Memory B cell (primary cell): ENCODE results near the gene CYTH3.
"Not testable (repeated sequence)": the region's sequence is repeated elsewhere in the genome, so short reads cannot be mapped to it uniquely, and the experiment has no call there.

ENCODE experiments used
- ATAC-seq: fragments of 150-1000 bp; cut with Tn5 transposase; 2 replicates; pipeline ENCODE4 v1.10.0; 2021; ENCODE audit warnings: low read depth, mild to moderate bottlenecking, moderate library complexity
- DNase-seq, 2 donors: peaks; one replicate each; pipeline ENCODE4 v3.0.0; 2022; ENCODE audit warnings: low spot score in 2 of 2
- H3K27ac Mint-ChIP-seq: one replicate; pipeline ENCODE4 v1.8.0; 2022; ENCODE audit warnings: mild to moderate bottlenecking, moderate library complexity, mixed read lengths
- H3K27me3 Mint-ChIP-seq: one replicate; pipeline ENCODE4 v1.8.0; 2022; ENCODE audit warnings: mixed read lengths
- H3K36me3 Mint-ChIP-seq: one replicate; pipeline ENCODE4 v1.8.0; 2022; ENCODE audit warnings: mild to moderate bottlenecking, mixed read lengths
- H3K4me1 Mint-ChIP-seq: one replicate; pipeline ENCODE4 v1.8.0; 2022; ENCODE audit warnings: mixed read lengths
- H3K4me3 Mint-ChIP-seq: one replicate; pipeline ENCODE4 v1.8.0; 2022; ENCODE audit warnings: mild to moderate bottlenecking, moderate library complexity, mixed read lengths
- H3K9me3 Mint-ChIP-seq: one replicate; pipeline ENCODE4 v1.8.0; 2022; ENCODE audit warnings: mixed read lengths

CYTH3 gene

GRCh38 chr7:6291941-6292340, 19.5 kb upstream of the CYTH3 start:
- not testable (repeated sequence) for H3K27ac Mint-ChIP-seq, DNase-seq, H3K9me3 Mint-ChIP-seq, H3K36me3 Mint-ChIP-seq, H3K4me1 Mint-ChIP-seq, H3K4me3 Mint-ChIP-seq, ATAC-seq, H3K27me3 Mint-ChIP-seq

- no peak for DNase-seq
- ATAC-seq: no peak
- H3K9me3 Mint-ChIP-seq: peaks cover 4% of the 10 kb centered on the region
- peaks cover 4% of the 10 kb centered on the region for H3K4me1 Mint-ChIP-seq
- H3K4me3 Mint-ChIP-seq: no peak overlapping the region
- H3K27ac Mint-ChIP-seq: no peak overlapping the region
- H3K27me3 Mint-ChIP-seq: no peaks in the 10 kb centered on the region
- H3K36me3 Mint-ChIP-seq: peaks cover 2% of the 10 kb centered on the region
These were observed 19.1 kb upstream of the CYTH3 start for GRCh38 chr7:6291531-6291930.

GRCh38 chr7:6290319-6290741, 17.9 kb upstream of the CYTH3 start:
- Mint-ChIP-seq H3K4me1 (peaks cover 4% of the 10 kb centered on the region), H3K27me3 (no peaks in the 10 kb centered on the region), H3K27ac (no peak overlapping the region), H3K36me3 (peaks cover 2% of the 10 kb centered on the region), H3K9me3 (peaks cover 4% of the 10 kb centered on the region), H3K4me3 (no peak overlapping the region)
- ATAC-seq (no peak), DNase-seq (no peak)

- peaks cover 4% of the 10 kb centered on the region for H3K9me3 Mint-ChIP-seq
- peaks cover 4% of the 10 kb centered on the region for H3K4me1 Mint-ChIP-seq
- no peak overlapping the region for H3K4me3 Mint-ChIP-seq
- no peak for DNase-seq
- peaks cover 2% of the 10 kb centered on the region for H3K27me3 Mint-ChIP-seq
- H3K36me3 Mint-ChIP-seq: peaks cover 2% of the 10 kb centered on the region
- ATAC-seq: no peak
- no peak overlapping the region for H3K27ac Mint-ChIP-seq
These were observed 15.9 kb upstream of the CYTH3 start for GRCh38 chr7:6288270-6288860.

GRCh38 chr7:6286486-6286885, 14.1 kb upstream of the CYTH3 start:
- Mint-ChIP-seq H3K9me3 (peaks cover 4% of the 10 kb centered on the region), H3K36me3 (peaks cover 2% of the 10 kb centered on the region), H3K27ac (no peak overlapping the region), H3K27me3 (peaks cover 2% of the 10 kb centered on the region), H3K4me1 (peaks cover 4% of the 10 kb centered on the region), H3K4me3 (no peak overlapping the region)
- DNase-seq (no peak), ATAC-seq (no peak)

- no peak for DNase-seq
- H3K27me3 Mint-ChIP-seq: peaks cover 2% of the 10 kb centered on the region
These were observed 12.3 kb upstream of the CYTH3 start for GRCh38 chr7:6284461-6285360.

GRCh38 chr7:6284055-6284400, 11.6 kb upstream of the CYTH3 start:
- DNase-seq (no peak), ATAC-seq (no peak)
- Mint-ChIP-seq H3K9me3 (peaks cover 4% of the 10 kb centered on the region), H3K4me1 (peaks cover 4% of the 10 kb centered on the region), H3K36me3 (peaks cover 2% of the 10 kb centered on the region), H3K27me3 (peaks cover 2% of the 10 kb centered on the region), H3K27ac (no peak overlapping the region), H3K4me3 (no peak overlapping the region)

More at GRCh38 chr7:6284461-6285360, 12.3 kb upstream of the CYTH3 start:
- H3K36me3 Mint-ChIP-seq: peaks cover 2% of the 10 kb centered on the region
- no peak overlapping the region for H3K27ac Mint-ChIP-seq
- H3K9me3 Mint-ChIP-seq: peaks cover 4% of the 10 kb centered on the region
- no peak overlapping the region for H3K4me3 Mint-ChIP-seq
- peaks cover 4% of the 10 kb centered on the region for H3K4me1 Mint-ChIP-seq
- ATAC-seq: no peak

GRCh38 chr7:6283391-6284054, 11.1 kb upstream of the CYTH3 start:
- DNase-seq, H3K4me1 Mint-ChIP-seq, H3K36me3 Mint-ChIP-seq, H3K27ac Mint-ChIP-seq, ATAC-seq, H3K4me3 Mint-ChIP-seq, H3K27me3 Mint-ChIP-seq, H3K9me3 Mint-ChIP-seq: not testable (repeated sequence)

GRCh38 chr7:6279937-6280336, 7.5 kb upstream of the CYTH3 start:
- Mint-ChIP-seq H3K9me3 (no peaks in the 10 kb centered on the region), H3K27ac (no peak overlapping the region), H3K36me3 (no peaks in the 10 kb centered on the region), H3K4me3 (no peak overlapping the region), H3K4me1 (no peaks in the 10 kb centered on the region), H3K27me3 (peaks cover 2% of the 10 kb centered on the region)
- ATAC-seq (no peak), DNase-seq (no peak)

- DNase-seq: no peak
- H3K4me3 Mint-ChIP-seq: no peak overlapping the region
- H3K4me1 Mint-ChIP-seq: no peaks in the 10 kb centered on the region
- H3K36me3 Mint-ChIP-seq: no peaks in the 10 kb centered on the region
- H3K27ac Mint-ChIP-seq: no peak overlapping the region
- no peak for ATAC-seq
- H3K27me3 Mint-ChIP-seq: peaks cover 1% of the 10 kb centered on the region
- H3K9me3 Mint-ChIP-seq: no peaks in the 10 kb centered on the region
These were observed 6.9 kb upstream of the CYTH3 start for GRCh38 chr7:6279341-6279740.

GRCh38 chr7:6278749-6279310, 6.4 kb upstream of the CYTH3 start:
- ATAC-seq (no peak), DNase-seq (no peak)
- no peaks in the 10 kb centered on the region for H3K27me3 Mint-ChIP-seq
- no peaks in the 10 kb centered on the region for H3K4me1 Mint-ChIP-seq
- no peak overlapping the region for H3K4me3 Mint-ChIP-seq
- no peak overlapping the region for H3K27ac Mint-ChIP-seq
- no peaks in the 10 kb centered on the region for H3K9me3 Mint-ChIP-seq
- H3K36me3 Mint-ChIP-seq: no peaks in the 10 kb centered on the region

GRCh38 chr7:6277476-6277875, 5.1 kb upstream of the CYTH3 start:
- Mint-ChIP-seq H3K36me3 (no peaks in the 10 kb centered on the region), H3K4me1 (peaks cover 3% of the 10 kb centered on the region), H3K4me3 (no peak overlapping the region), H3K27me3 (no peaks in the 10 kb centered on the region), H3K9me3 (no peaks in the 10 kb centered on the region), H3K27ac (no peak overlapping the region)
- ATAC-seq: no peak
- no peak for DNase-seq

GRCh38 chr7:6276911-6277408, 4.5 kb upstream of the CYTH3 start:
- Mint-ChIP-seq H3K9me3 (no peaks in the 10 kb centered on the region), H3K4me1 (peaks cover 3% of the 10 kb centered on the region), H3K36me3 (no peaks in the 10 kb centered on the region), H3K27ac (no peak overlapping the region), H3K27me3 (no peaks in the 10 kb centered on the region), H3K4me3 (no peak overlapping the region)
- DNase-seq: no peak
- ATAC-seq: no peak

- no peak overlapping the region for H3K4me3 Mint-ChIP-seq
- H3K36me3 Mint-ChIP-seq: no peaks in the 10 kb centered on the region
- H3K4me1 Mint-ChIP-seq: peaks cover 14% of the 10 kb centered on the region
- no peaks in the 10 kb centered on the region for H3K9me3 Mint-ChIP-seq
- DNase-seq (no peak), ATAC-seq (no peak)
- no peak overlapping the region for H3K27ac Mint-ChIP-seq
- H3K27me3 Mint-ChIP-seq: no peaks in the 10 kb centered on the region
These were observed 2.3 kb upstream of the CYTH3 start for GRCh38 chr7:6274743-6275142.
